Umbilical cord (tissue), 2 donors: Measurements from ENCODE around the gene ADGRV1. TPM values are rescaled to one million over a fixed set of nuclear protein-coding genes. Genes with fewer than 3 reads are reported as not detected.
"Not testable (repeated sequence)": the region's sequence is repeated elsewhere in the genome, so short reads cannot be mapped to it uniquely, and the experiment has no call there.

Experiments
- DNase-seq: peaks from one replicate; pipeline ENCODE4 v3.0.0-alpha.2; 2015; ENCODE audit warnings: low spot score
- total RNA-seq: library from RNA; depleted of rRNA; stranded (reverse); fragments of >200 nt; gene quantifications from one replicate; pipeline ENCODE4 v1.2.3, GENCODE V29; 2014; ENCODE audit warnings: low replicate concordance; ENCODE audit not compliant: insufficient read depth

ADGRV1 gene
- total RNA-seq, 1 donor from 2014 or later = 15.4 TPM

DNA sequence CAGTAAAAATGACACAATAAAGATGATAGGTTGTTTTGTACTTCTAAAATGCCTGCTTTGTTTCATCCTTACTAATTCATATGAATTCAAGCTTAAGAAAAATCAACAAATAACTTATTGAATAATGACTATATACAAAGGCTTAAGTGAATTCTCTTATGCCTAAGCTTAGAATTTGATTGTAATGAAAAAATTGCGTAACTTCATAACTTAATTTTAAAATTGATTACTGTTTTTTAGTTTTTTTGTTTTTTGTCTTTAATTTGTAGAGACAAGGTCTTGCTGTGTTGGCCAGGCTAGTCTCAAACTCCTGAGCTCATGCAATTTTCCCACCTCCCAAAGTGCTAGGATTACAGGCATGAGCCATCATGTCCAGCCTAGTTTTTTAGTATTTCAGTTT is 432.6 kb downstream of the ADGRV1 start:
- no peak for DNase-seq

DNA sequence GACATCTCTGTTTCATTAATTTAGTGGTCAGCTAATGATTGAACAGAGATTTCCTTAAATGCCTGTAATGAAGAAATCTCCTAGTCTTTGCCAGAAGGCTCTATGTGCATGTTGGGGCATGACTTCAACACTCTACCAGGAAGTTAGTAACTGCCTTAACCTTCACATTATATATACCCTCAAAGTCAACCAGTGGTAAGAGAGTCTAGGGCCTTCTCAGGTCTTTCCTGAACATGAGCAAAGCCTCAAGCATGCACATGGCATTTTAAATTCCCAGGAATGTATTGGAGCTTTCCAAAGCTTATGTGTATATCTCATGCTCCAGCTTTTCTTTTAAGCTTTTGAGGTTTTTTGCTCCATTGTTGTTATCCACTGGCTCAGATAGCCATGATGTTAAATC is 436.2 kb downstream of the ADGRV1 start:
- DNase-seq = no peak

DNA sequence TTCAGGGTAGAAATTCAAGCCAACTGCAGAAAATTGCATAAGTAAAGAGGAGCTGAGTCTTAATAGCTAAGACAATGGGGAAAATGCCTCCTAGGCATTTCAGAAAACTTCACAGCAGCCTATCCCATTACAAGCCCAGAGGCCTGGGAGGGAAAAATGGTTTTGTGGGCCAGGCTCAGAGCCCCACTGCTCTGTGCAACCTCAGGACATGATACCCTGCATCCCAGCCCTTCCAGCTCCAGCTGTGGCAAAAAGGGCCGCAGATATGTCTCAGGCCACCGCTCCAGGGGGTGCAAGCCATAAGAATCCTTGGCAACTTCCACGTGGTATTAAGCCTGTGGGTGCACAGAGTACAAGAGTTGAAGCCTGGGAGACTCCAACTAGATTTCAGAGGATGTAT is 437.5 kb downstream of the ADGRV1 start:
- no peak for DNase-seq

DNA sequence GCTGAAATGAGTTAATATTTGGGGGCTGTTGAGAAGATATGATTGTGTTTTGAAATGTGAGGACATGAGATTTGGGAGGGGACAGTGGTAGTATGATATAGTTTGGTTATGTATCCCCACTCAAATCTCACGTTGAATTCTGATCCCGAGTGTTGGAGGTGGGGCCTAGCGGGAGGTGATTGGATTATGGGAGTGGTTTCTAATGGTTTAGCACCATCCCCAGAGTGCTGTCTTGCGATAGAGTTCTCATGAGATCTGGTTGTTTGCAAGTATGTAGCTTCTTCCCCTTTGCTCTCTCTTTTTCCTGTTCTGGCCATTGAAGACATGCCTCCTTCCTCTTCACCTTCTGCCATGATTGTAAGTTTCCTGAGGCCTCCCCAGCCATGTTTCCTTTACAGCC is 438.5 kb downstream of the ADGRV1 start:
- no peak for DNase-seq

DNA sequence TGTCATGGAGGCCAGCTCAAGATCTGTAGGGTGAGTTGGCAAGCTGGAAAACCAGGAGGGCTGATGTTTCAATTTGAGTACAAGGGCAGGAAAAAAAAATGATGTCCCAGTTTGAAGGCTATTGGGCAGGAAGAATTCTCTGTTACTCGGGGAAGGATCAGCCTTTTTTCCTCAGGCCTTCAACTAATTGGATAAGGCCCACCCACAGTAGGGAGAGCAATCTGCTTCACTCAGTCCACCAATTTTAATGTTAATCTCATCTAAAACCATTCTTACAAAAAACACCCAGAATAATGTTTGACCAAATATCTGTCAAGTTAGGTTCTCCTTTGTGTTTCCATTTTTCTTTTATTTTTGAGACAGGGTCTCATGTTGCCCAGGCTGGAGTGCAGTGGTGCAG is 442.1 kb downstream of the ADGRV1 start:
- no peak for DNase-seq

DNA sequence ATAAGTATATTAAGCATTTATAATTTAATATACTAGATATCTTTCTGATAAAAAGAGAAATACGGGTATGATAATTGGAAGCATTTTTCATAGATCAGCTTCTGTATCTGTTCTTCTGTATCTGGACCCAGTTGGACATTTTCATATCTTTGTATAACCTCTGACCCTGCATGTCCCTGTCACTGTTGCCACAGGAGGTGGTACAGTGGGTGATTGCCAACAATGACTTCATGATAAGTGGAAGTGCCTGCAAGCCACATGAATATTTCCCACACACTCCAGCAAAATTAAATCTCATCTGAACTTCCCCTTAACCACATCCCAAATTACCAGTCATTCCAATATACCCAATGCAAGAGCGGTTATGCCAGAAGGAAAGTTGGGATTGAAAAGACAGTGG is 448.1 kb downstream of the ADGRV1 start:
- no peak for DNase-seq

DNA sequence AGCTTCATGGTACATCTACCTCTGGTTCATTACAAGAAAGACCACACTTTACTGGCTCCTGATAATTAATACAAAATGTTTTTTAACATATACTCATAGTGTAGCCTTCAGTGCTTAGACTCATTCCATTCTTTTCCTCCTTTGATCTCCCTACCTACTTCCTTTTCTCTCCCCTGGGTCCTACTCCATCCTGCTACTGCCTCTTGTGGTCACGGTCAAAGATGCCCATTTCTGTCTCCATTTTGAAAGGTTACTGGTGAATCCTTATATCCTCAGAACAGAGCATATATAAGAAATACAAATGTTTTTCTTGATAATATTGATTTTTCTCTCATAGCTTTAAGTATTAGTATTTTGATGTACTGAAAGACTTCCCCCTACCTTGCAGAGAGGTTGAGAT is 448.7 kb downstream of the ADGRV1 start:
- no peak for DNase-seq

DNA sequence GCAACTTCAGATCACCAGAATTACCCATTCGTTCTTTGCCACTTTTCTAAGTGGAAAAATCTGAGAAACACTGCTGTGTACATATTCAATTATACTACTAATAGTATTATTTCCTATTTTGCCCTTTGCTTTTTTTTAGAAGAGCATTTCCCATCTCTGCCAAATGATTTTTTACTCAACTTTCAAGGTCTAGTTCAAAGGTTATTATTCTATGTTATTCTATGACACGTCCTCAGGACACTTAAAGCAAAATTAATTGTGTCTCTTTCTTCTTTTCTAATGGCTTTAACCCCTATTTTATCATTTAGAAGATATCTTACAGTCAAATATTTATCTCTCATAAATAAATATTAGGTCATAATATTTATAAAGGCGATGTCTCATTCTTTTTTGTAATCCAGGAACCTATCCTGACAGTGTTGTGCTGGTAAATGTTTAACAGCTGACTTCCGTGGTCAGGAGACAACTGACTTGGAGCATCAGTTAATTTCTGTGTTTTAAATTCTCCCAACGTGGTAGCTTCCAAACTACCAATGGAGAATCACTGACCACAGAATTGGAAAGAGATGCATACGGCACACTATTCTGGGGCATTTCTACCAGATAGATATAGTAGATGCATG is 449.3 kb downstream of the ADGRV1 start:
- DNase-seq = no peak

DNA sequence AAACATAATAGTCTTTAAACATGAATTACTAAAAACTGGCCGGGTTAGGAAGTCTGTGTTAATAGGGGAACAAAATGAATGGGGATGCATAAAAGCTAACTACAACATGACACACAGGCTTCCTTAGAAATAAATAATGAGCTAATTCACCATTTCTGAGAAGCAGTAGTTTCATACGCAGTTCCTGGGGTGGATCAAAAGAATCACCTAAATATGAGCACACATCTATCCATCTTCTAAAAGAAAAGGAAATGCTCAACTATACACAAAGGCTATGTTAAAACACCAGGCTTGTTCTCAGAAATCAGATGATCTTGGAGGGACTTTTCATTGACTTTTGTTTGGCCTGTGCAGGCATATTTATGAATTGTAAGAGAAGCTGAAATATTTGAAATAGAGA is 451.5 kb downstream of the ADGRV1 start:
- no peak for DNase-seq

DNA sequence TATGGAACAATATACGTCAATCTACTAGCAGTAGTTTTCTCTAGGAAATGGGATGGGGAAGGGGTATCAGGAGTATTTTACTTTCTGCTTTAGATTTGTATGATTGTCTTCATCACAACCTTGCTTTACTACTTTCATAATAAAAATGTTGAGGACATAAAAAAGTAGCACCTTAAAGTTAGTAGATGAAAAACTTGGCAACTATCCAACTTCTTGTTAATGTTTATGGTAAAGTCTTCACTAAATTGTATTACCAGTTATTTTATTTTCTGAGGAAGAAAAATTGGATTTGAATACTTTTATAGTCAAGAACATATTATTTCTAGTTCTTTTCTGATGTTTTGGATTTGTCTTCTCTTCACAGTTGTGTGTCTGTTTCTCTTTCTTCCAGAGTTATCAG is 452.4 kb downstream of the ADGRV1 start:
- no peak for DNase-seq

DNA sequence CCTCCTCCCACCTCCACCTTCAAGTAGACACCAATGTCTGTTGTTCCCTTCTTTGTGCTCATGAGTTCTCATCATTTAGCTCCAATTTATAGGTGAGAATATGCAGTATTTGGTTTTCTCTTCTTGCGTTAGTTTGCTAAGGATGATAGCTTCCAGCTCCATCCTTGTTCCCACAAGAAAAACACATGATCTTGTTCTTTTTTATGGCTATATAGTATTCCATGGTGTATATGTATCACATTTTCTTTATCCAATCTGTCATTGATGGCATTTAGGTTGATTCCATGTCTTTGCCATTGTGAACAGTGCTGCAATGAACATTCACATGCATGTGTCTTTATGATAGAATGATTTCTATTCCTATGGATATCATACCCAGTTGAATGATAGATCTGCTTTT is 454.3 kb downstream of the ADGRV1 start:
- DNase-seq = not testable (repeated sequence)

DNA sequence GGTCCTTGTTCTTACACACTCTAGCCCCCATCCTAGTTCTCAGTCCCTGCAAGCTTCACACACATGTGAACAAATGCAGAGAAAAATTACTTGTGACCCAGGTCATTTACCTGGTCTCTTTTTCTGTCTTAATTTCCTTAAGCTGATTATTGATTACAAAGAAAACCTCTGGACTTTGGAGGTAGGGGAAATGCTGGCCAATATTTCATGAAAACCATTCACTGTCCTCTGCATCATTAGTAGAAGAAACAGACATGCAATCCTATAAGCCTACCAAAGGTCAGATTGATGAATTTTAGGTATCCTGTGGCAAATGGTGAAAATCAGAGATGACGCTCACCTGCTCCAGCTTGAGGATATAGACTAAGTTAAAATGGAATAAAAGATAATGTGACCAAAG is 457.7 kb downstream of the ADGRV1 start:
- no peak for DNase-seq

DNA sequence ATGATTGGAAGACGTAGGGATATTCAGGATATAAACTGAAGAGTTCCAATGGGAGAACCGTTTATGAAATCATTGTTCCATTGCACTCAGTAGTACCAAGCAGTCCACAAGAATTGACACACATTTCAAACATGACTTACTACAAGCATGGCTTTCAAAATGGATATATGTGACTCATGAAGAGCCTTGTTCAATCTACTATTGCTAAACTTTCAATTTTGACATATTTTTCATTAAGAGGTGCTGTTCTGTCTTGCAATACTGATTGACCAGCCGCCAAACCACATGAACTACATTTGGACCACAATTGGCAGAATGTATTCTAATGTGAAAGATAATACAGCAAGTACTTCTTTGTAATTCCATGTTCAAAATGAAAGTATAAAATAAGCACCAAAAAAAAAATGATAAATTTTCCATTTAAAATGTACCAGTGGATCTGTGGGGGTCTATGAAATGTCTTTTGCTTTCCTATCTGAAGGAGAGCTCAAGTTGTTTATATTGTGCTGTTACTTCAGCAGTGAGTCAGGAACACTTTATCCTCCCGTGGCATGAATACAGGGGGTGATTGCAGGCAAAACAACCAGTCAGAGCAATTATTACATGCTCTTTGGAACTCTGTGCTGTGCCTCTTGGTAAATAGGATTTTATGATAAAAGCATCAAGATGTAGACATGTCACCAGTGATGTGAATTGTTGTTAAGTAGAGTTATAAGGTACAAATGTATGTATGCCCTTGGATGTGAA is 458.5 kb downstream of the ADGRV1 start:
- DNase-seq = no peak

DNA sequence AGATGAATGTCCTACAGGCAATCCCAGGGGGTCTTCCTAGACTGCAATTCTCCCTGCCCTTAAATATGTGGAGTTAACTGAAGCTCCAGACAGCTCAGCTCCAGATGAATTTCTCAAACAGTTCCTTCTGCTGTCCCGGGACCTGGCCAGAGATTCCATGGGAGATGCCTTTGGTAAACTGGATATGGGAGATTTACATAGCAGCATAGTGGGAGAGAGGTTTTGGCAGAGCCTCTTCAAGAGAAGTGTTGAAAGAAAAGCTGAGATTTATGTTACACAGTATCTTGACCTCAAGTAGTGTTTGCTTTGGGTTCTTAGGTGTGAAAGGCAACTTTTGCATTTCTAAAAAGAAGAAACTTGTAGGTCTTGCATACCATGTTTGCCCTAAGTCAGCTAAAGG is 459.6 kb downstream of the ADGRV1 start:
- no peak for DNase-seq

DNA sequence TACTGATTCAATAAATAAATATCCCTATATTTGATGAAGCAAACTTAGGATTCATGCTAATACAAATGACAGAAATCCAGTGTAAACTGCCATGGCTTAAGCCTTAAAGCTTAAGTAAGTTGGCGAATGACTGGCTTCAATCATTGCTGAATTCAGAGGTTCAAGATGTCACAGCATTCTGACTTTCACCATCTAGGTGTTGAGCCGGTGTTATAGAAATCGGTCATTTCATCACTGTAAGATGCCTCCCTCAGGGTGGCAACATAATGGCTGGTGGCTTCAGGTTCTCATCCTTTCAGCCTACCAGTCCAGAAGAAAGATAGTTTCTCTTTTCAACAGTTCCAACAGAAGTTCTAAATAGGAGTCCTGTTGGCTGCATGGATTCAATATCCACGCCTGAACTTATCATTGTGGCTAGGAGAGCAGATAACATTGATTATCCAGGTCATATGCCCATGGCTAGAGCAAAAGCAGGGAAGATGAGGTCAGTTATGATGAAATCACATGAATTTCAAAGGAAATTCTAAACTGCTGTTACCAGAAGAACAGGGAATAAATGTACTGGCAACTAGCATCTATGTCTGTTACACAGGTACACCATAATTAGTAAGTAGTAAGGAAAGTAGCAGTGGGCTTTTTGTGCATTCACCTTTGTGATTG is 460.2 kb downstream of the ADGRV1 start:
- DNase-seq = no peak

DNA sequence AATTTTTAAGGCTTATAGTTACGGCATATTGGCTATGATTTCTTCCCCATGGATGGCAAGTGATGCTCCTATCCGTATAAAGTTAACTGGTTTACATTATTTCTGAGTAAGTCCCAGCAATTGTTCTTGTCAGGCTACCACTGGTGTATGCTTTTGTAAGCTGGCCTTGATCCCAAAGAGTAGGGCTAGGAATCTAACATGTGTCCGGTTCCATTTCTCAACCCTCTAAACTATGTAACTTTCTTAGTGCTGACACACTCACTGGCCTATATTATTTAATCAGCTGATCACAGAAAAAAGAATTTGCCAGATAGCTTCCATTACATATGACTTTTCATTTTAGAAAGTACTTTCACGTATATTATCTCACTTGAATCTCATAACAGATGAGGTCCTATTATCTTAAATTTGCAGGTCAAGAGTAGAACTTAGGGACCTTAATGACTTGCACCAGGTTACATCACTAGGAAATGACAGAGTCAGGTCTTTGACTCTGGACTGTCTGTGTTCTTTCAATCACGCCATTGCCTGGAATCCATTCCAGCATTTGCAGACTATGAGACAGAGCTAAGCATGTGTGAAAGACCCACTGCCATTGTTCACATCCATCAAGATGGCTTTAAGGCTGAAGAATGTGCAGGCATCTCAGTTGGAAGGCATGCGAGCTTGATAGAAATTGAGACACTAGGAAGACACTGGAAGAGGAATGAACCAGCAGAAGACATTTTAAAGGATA is 461.6 kb downstream of the ADGRV1 start:
- DNase-seq = no peak

DNA sequence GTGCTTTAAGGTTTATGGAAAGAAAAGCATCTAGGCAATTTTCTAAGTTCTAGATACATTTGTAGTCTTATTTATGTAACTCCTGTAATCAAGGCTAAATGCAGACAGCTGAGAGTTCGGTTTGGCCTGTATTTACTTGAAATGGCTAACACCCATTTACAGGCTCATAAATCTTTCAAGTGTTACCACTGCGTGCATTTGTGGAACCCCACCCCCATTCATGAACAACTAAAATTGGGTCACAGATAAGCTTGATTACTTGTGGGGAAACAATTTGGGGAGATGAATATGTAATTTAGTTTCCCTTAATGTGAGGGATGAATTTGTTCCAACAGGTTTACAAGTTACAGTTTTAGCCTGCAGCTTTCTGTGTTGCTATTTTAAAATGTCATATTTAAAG is 463.9 kb downstream of the ADGRV1 start:
- DNase-seq = no peak

DNA sequence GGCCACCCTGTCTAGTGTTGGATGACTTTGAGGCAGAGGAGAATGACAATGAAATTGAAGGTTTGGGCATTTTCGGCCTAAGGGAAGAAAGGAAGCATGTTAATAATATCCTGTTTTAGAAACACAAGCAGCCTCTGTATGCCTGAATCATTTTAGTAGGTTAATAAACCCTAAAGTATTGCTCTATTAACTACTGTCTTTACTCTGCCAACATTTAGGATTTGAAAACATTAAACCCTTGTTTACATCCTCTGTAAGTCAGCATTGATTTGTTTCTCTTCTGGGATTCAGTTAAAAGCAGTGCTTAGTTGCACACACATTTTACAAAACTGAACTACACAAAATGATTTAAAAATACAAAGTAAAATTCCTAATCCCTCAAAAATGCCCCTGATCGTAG is 465.6 kb downstream of the ADGRV1 start:
- DNase-seq = no peak

DNA sequence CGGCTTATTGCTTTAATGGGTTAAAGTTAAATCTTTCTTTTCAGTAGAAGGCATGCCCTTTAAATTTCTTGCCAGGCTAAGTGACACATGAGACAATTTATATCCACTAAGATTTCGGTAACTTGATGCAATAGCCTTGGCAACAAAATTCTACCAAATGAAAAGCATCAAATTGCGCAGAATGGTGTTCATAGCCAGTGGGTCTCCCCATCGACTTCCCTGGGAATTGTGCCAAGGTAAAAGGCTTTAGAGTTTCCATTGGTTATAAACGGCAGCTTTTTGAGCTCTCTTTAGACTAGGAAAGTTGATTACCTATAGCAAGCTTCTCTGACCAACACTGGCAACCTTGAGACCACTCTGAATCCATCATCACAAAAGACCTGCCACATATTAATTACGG is 466.1 kb downstream of the ADGRV1 start:
- DNase-seq = no peak

DNA sequence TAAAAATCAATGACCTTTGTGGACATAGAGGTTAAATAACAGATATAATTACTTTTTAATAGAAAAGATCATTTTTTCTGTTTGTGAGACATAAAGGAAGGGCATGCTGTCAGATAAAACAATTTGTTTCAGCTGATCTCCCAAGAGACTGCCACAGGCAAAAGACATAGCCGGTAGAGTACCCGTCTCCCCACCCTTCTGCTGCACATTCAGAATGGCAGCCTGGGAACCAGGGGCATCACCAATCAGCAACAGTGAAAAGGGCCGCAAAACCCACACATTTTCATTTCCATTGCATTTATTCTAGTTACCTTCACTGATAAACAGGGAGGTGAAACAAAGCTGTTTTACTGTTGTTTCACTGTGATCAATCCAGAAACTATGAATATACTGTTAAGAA is 466.9 kb downstream of the ADGRV1 start:
- DNase-seq = no peak

DNA sequence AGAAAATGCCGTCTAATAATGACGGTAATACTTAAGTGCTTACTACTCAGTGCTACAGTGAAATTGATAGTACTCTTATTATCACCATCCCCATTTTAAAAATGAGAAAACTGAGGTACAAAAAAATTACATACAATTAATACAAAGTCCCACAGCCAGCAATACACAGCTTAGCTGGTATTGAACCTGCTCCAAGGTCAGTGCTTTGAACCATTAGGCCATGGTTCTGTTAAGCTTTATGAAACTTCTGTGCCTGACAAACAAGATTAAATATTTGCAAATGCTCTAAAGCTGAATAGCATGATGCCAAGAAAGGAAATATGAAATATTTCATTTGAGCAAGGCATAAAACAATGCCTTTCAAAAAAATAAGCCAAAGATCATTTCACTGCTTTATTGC is 467.4 kb downstream of the ADGRV1 start:
- no peak for DNase-seq

DNA sequence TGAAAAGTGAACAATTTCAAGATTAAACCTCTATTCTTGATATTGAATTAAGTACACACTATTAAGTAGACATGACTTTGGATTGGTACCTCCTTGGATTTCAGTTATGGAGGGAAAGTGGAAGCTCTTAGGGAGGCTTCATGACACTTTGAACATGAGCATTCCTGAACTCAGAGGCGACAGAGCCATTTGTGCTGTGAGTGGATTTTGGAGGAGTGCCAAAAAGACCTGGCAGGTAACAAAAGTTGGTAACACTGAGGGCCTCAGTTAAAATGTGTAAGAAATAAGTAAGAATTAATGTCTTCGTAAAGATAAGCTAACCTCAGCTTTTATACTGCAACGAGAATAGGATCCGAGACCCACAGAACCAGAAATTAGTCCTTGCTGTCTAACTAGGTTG is 467.9 kb downstream of the ADGRV1 start:
- no peak for DNase-seq
